GM18508 (cell line): ENCODE data around the gene KRTAP10-3.
"Not testable (repeated sequence)": the region's sequence is repeated elsewhere in the genome, so short reads cannot be mapped to it uniquely, and the experiment has no call there.

Experiments
- ATAC-seq: cut with Tn5 transposase; IDR thresholded peaks from one replicate; pipeline ENCODE4 v1.9.1; 2021; ENCODE audit warnings: moderate number of reproducible peaks; ENCODE audit not compliant: insufficient read depth, unreplicated experiment

KRTAP10-3 gene

GRCh38 chr21:44590897-44591800 is 32.6 kb upstream of the KRTAP10-3 start:
- not testable (repeated sequence) for ATAC-seq

GRCh38 chr21:44590311-44590721 is 31.7 kb upstream of the KRTAP10-3 start:
- no peak for ATAC-seq

- ATAC-seq: no peak
Observed at GRCh38 chr21:44589586-44590305, 31.2 kb upstream of the KRTAP10-3 start.

GRCh38 chr21:44589094-44589493 is 30.5 kb upstream of the KRTAP10-3 start:
- no peak for ATAC-seq

- ATAC-seq: no peak
Observed at GRCh38 chr21:44585892-44586291, 27.3 kb upstream of the KRTAP10-3 start.

GRCh38 chr21:44583800-44584147 is 25.2 kb upstream of the KRTAP10-3 start:
- ATAC-seq: no peak

GRCh38 chr21:44583089-44583799 is 24.6 kb upstream of the KRTAP10-3 start:
- ATAC-seq: no peak

GRCh38 chr21:44582055-44582454 is 23.5 kb upstream of the KRTAP10-3 start:
- ATAC-seq: no peak

- ATAC-seq: no peak
Observed at GRCh38 chr21:44581158-44581557, 22.6 kb upstream of the KRTAP10-3 start.

GRCh38 chr21:44580231-44580821 is 21.7 kb upstream of the KRTAP10-3 start, which contains the start of gene KRTAP10-5:
Gene KRTAP10-5 (minus strand): TSS chr21:44580604. CDS start chr21:44580578, 26 bp downstream.
- ATAC-seq: not testable (repeated sequence)

GRCh38 chr21:44579833-44580144 is 21.2 kb upstream of the KRTAP10-3 start:
- no peak for ATAC-seq

GRCh38 chr21:44579056-44579832 is 20.6 kb upstream of the KRTAP10-3 start:
- ATAC-seq: no peak

- ATAC-seq: no peak
Observed at GRCh38 chr21:44578371-44579055, 19.9 kb upstream of the KRTAP10-3 start.

- ATAC-seq: no peak
Observed at GRCh38 chr21:44576025-44576420, 17.4 kb upstream of the KRTAP10-3 start.

- ATAC-seq: no peak
Observed at GRCh38 chr21:44575307-44576024, 16.9 kb upstream of the KRTAP10-3 start.

- ATAC-seq: no peak
Observed at GRCh38 chr21:44574457-44575306, 16.1 kb upstream of the KRTAP10-3 start.

- not testable (repeated sequence) for ATAC-seq
Observed at GRCh38 chr21:44573630-44574456, 15.2 kb upstream of the KRTAP10-3 start, which contains the start of gene KRTAP10-4. Gene KRTAP10-4 (plus strand): TSS chr21:44573729. CDS start chr21:44573759, 30 bp downstream.
